Peyer's patch (tissue), 4 donors: Measurements from ENCODE around the gene PRELID2.

ENCODE experiments used
- CTCF ChIP-seq, 6 experiments: fragments of 450-650 bp in 4 of 6; fragments of 200-600 bp in 2 of 6; sonication (generic) in 1 of 6; IDR thresholded peaks; one replicate each; pipeline ENCODE4 v1.5.1; 2017 to 2019; ENCODE audit warnings: antibody characterized with exemption in 6 of 6, mild to moderate bottlenecking in 3 of 6, moderate library complexity in 1 of 6
- POLR2A ChIP-seq, 2 donors: fragments of 450-650 bp; IDR thresholded peaks; one replicate each; pipeline ENCODE4 v1.5.1; 2017; ENCODE audit warnings: antibody characterized with exemption in 2 of 2, mild to moderate bottlenecking in 2 of 2, moderate library complexity in 2 of 2

- no peak for TF ChIP-seq POLR2A (IDR thresholded peaks at IDR 0.05)
- TF ChIP-seq CTCF (IDR thresholded peaks at IDR 0.05): no peak
These were observed 21.2 kb upstream of the PRELID2 start for GRCh38 chr5:145856285-145856818.
